GM12878 (cell line): ENCODE results near the gene CD244. TPM values are rescaled to one million over a fixed set of nuclear protein-coding genes. Genes with fewer than 3 reads are reported as not detected.
A peak's percentile ranks its signal among the peaks of the same experiment; 100 is the strongest.

Experiments
- CTCF ChIP-seq, 3 experiments: IDR thresholded peaks in 2 of 3; conservative IDR thresholded peaks in 1 of 3; 2 replicates each; pipeline ENCODE4 v1.5.1; 2011; ENCODE audit warnings: low read depth in 3 of 3, low read length in 3 of 3, mild to moderate bottlenecking in 3 of 3, control low read depth in 2 of 3, moderate library complexity in 2 of 3, inconsistent platforms in 1 of 3, mixed read lengths in 1 of 3; ENCODE audit not compliant: control insufficient read depth in 2 of 3, insufficient read depth in 1 of 3; ENCODE audit errors: extremely low read depth in 1 of 3
- EED ChIP-seq: sonication (generic); IDR thresholded peaks from 2 replicates; pipeline ENCODE4 v1.6.1; 2016; ENCODE audit warnings: antibody characterized with exemption, low read depth
- ELK1 ChIP-seq: IDR thresholded peaks from 2 replicates; pipeline ENCODE4 v1.6.1; 2012; ENCODE audit warnings: low read depth, low read length, improper control_type of control experiment
- ESRRA ChIP-seq: IDR thresholded peaks from 2 replicates; pipeline ENCODE4 v1.6.1; 2012; ENCODE audit warnings: mild to moderate bottlenecking, low read length, improper control_type of control experiment
- ETV6 ChIP-seq, 2 experiments: fragments of 450-650 bp in 1 of 2; IDR thresholded peaks in 1 of 2; conservative IDR thresholded peaks in 1 of 2; 2 replicates each; pipeline ENCODE4 v1.6.1; 2014; ENCODE audit warnings: antibody characterized with exemption in 1 of 2, borderline replicate concordance in 1 of 2, low read depth in 1 of 2, mild to moderate bottlenecking in 1 of 2, moderate library complexity in 1 of 2
- IRF3 ChIP-seq: fragments of 450-650 bp; IDR thresholded peaks from 2 replicates; pipeline ENCODE4 v1.6.1; 2014; ENCODE audit warnings: mild to moderate bottlenecking
- IRF4 ChIP-seq: IDR thresholded peaks from 2 replicates; pipeline ENCODE4 v1.6.1; 2011; ENCODE audit warnings: low read depth, low read length
- KAT2A ChIP-seq: conservative IDR thresholded peaks from 2 replicates; pipeline ENCODE4 v1.6.1; 2011; ENCODE audit warnings: low read depth, low read length; ENCODE audit not compliant: control insufficient read depth
- MXI1 ChIP-seq: fragments of 150-350 bp; IDR thresholded peaks from 2 replicates; pipeline ENCODE4 v1.6.1; 2011; ENCODE audit warnings: low read depth, mild to moderate bottlenecking, inconsistent platforms, low read length, improper control_type of control experiment
- NBN ChIP-seq: fragments of 450-650 bp; IDR thresholded peaks from 2 replicates; pipeline ENCODE4 v1.6.1; 2016
- NKRF ChIP-seq: fragments of 450-650 bp; conservative IDR thresholded peaks from 2 replicates; pipeline ENCODE4 v1.6.1; 2017; ENCODE audit warnings: mild to moderate bottlenecking, moderate library complexity
- PAX8 ChIP-seq: fragments of 450-650 bp; IDR thresholded peaks from 2 replicates; pipeline ENCODE4 v1.6.1; 2017; ENCODE audit warnings: mild to moderate bottlenecking, moderate library complexity
- RAD21 ChIP-seq: IDR thresholded peaks from 2 replicates; pipeline ENCODE4 v1.6.1; 2011; ENCODE audit warnings: mild to moderate bottlenecking, low read depth, low read length, moderate library complexity; ENCODE audit not compliant: insufficient read depth
- YBX1 ChIP-seq: fragments of 450-650 bp; IDR thresholded peaks from 2 replicates; pipeline ENCODE4 v1.6.1; 2016; ENCODE audit warnings: antibody characterized with exemption
- ZBTB11 ChIP-seq: fragments of 450-650 bp; formaldehyde crosslinking; IDR thresholded peaks from 2 replicates; pipeline ENCODE4 v1.5.0; 2022; ENCODE audit warnings: mild to moderate bottlenecking, missing genetic modification characterization
- ZBTB33 ChIP-seq: fragments of 450-650 bp; IDR thresholded peaks from 2 replicates; pipeline ENCODE4 v1.6.1; 2017; ENCODE audit warnings: mild to moderate bottlenecking
- ZNF24 ChIP-seq: fragments of 450-650 bp; IDR thresholded peaks from 2 replicates; pipeline ENCODE4 v1.6.1; 2017; ENCODE audit warnings: antibody characterized with exemption, mild to moderate bottlenecking
- polyA plus RNA-seq, 11 experiments: library from polyadenylated mRNA; depleted of rRNA in 4 of 11; unstranded in 6 of 11; stranded (reverse) in 5 of 11; fragments of >200 nt; fragmentation: Nextera tagmentation in 4 of 11; fragmentation: Illumina TruSeq in 1 of 11; extraction: Ambion mirVana in 4 of 11; extraction: Trizol in 1 of 11; gene quantifications; 1 replicate in 1 of 11; 2 replicates in 10 of 11; pipeline versions ENCODE4 v1.2.1 to v1.2.3, GENCODE V29; 2011 to 2016; ENCODE audit warnings: inconsistent platforms in 2 of 11, missing spikeins in 2 of 11, low read depth in 1 of 11
- total RNA-seq, 4 experiments: library from RNA; depleted of rRNA in 3 of 4; stranded (reverse); fragments of >200 nt in 3 of 4; fragmentation: Illumina TruSeq in 1 of 4; extraction: Trizol in 1 of 4; gene quantifications; 2 replicates each; pipeline versions ENCODE4 v1.2.1 to v1.2.3, GENCODE V29; 2013 to 2021

The CD244 gene
- total and polyA plus RNA-seq, 10 of the 15 experiments (the other 5 are each of a cell fraction or from before 2014, with no cell fraction given): 0.24 to 13.6 (median 0.73) TPM

- TF ChIP-seq ZBTB33 (no peak), RAD21 (peak; percentile 34; the same call in 1 of the 2 replicates), YBX1 (no peak), NKRF (no peak; the same call in 1 of the 2 replicates), ESRRA (no peak), ZBTB11 (CRISPR knock-in tag) (no peak), ELK1 (peak; percentile 82; the same call in 1 of the 2 replicates), IRF4 (peak; percentile 65; the same call in 1 of the 2 replicates), ZNF24 (no peak), MXI1 (peak; percentile 76), CTCF (IDR thresholded peaks at IDR 0.05 in 2 of 3, conservative IDR thresholded peaks at IDR 0.05 in 1 of 3; ENCODE audit: control insufficient read depth in 2 of 3, extremely low read depth in 1 of 3, insufficient read depth in 1 of 3, low read depth in 3 of 3, low read length in 3 of 3) (peak; percentile 47 to 55 (median 53)), EED (peak; percentile 83), PAX8 (no peak), IRF3 (no peak), KAT2A (no peak), ETV6 (conservative IDR thresholded peaks at IDR 0.05 in 1 of 2, IDR thresholded peaks at IDR 0.05 in 1 of 2; ENCODE audit: borderline replicate concordance in 1 of 2, low read depth in 1 of 2) (peak in 1 of 2 experiments; percentile 81; a peak in 2 of 4 replicates), NBN (peak; percentile 56; the same call in 1 of the 2 replicates)
Measured at GRCh38 chr1:160837558-160838205, 25.0 kb downstream of the CD244 start (continued).
